T-helper 2 cell treated with Interferon-gamma antibody and Interleukin-4, amounts not matched to agents 100 ng/mL and 5 ng/mL, for 36 hours (primary cell): ENCODE data around the gene PCDHGA12. TPM values are rescaled to one million over a fixed set of nuclear protein-coding genes. Genes with fewer than 3 reads are reported as not detected.
"Not testable (repeated sequence)": the region's sequence is repeated elsewhere in the genome, so short reads cannot be mapped to it uniquely, and the experiment has no call there.

Experiments
- intact Hi-C: fragments of 100-400 bp; cut with micrococcal nuclease; formaldehyde crosslinking; loops from one replicate; pipeline ENCODE4 v1.15.1; 2023
- total RNA-seq: library from RNA; stranded (reverse); gene quantifications from 2 replicates; pipeline ENCODE4 v1.2.3, GENCODE V29; 2022

The PCDHGA12 gene
- total RNA-seq, 1 donor from 2014 or later = 0.18 TPM

DNA sequence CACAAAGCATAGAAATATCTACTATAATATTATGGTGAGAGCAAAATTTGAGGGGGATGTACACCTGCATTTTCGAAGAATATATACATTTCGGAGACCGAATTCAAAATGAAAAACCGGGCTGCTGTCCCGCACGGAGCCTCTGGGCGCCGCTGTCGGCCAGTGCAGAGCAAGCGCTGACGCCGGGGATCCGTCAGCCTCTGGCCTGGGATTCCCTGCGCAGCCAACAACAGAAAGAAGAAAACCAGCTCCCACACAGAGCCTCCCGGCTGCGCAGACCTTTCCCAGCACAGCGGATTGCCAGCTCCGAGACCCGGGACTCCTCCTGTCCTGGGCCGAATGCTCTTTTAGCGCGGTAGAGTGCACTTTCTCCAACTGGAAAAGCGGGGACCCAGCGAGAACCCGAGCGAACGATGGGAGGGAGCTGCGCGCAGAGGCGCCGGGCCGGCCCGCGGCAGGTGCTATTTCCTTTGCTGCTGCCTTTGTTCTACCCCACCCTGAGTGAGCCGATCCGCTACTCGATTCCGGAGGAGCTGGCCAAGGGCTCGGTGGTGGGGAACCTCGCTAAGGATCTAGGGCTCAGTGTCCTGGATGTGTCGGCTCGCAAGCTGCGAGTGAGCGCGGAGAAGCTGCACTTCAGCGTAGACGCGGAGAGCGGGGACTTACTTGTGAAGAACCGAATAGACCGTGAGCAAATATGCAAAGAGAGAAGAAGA, 22.4 kb upstream of the PCDHGA12 start, which contains the start of gene PCDHGB6:
PCDHGB6 (plus strand) TSS at position 232 of the 716 bp plus-strand sequence; CDS start at position 414, 182 bp downstream.
- intact Hi-C loops = not testable (repeated sequence)

DNA sequence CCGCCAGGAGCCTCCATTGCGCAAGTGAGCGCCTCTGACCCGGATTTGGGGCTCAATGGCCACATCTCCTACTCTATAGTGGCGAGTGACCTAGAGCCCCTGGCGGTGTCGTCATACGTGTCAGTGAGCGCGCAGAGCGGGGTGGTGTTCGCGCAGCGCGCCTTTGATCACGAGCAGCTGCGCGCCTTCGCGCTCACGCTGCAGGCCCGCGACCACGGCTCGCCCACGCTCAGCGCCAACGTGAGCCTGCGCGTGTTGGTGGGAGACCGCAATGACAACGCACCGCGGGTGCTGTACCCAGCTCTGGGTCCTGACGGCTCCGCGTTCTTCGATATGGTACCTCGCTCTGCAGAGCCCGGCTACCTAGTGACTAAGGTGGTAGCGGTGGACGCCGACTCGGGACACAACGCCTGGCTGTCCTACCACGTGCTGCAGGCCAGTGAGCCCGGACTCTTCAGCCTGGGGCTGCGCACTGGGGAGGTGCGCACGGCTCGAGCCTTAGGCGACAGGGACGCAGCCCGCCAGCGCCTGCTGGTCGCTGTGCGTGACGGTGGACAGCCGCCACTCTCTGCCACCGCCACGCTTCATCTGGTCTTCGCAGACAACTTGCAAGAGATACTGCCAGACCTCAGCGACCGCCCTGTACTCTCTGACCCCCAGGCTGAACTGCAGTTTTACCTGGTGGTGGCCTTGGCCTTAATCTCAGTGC, 20.6 kb upstream of the PCDHGA12 start:
- intact Hi-C loops = loop anchor here (5.0 to 10.0 kb wide), 2 partner anchors 87 to 175 kb away; partner anchors contain the start of gene TAF7

DNA sequence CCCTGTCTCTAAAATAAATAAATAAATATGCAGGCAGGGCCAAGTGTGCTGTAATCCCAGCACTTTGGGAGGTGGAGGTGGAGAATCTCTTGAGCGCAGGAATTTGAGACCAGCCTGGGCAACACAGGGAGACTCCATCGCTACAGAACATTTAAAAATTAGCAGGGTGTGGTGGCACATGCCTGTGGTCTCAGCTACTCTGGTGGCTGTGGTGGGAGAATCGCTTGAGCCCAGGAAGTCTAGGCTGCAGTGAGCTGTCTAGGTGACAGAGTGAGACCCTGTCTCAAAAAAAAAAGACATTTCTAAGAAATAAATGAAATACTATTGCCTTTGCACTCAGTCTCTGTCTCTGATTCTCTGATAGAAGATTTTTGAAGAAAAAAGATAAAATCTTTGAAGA, 18.7 kb upstream of the PCDHGA12 start:
- intact Hi-C loops = loop anchor here (5.0 to 10.0 kb wide), 2 partner anchors 89 to 177 kb away; partner anchors contain the start of gene TAF7

DNA sequence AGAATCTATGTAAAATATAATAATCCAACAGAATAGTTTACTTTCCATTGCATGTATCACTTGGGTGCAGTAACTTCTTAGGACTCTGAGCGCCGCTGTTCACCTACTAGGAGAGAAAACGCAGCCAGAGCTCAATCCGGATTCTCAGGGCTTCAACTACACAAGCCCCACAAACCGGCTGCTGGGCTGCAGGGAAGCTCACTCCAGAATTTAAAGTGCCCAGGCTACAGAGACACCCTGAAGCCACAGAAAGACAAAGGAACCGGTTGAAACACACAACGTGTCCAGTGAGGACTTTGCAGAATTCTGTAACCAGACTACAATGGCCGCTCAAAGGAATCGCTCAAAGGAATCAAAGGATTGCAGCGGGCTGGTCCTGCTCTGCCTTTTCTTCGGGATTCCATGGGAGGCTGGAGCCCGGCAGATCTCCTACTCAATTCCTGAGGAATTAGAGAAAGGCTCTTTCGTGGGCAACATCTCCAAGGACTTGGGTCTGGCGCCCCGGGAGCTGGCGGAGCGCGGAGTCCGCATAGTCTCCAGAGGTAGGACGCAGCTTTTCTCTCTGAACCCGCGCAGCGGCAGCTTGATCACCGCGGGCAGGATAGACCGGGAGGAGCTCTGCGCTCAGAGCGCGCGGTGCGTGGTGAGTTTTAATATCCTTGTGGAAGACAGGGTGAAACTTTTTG, 17.3 kb upstream of the PCDHGA12 start, which contains the start of gene PCDHGA10:
PCDHGA10 (plus strand) TSS at position 134 of the 686 bp plus-strand sequence; CDS start at position 323, 189 bp downstream.
- intact Hi-C loops = loop anchor here (1.0 to 10.0 kb wide), 5 partner anchors 91 to 178 kb away; partner anchors contain the start of gene TAF7

DNA sequence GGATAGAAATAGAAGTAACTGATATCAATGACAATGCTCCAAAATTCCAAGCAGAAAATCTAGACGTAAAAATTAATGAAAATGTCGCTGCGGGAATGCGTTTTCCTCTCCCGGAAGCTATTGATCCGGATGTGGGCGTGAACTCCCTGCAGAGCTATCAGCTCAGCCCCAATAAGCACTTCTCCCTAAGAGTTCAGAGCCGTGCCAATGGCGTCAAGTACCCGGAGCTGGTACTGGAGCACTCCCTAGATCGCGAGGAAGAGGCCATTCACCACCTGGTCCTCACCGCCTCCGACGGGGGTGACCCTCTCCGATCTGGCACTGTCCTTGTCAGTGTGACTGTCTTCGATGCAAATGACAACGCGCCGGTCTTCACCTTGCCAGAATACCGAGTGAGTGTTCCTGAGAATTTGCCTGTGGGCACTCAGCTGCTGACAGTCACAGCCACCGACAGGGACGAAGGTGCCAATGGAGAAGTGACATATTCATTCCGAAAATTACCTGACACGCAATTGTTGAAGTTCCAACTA, 16.7 kb upstream of the PCDHGA12 start:
- intact Hi-C loops = loop anchor here (2.0 to 10.0 kb wide), 4 partner anchors 91 to 179 kb away; partner anchors contain the start of gene TAF7

DNA sequence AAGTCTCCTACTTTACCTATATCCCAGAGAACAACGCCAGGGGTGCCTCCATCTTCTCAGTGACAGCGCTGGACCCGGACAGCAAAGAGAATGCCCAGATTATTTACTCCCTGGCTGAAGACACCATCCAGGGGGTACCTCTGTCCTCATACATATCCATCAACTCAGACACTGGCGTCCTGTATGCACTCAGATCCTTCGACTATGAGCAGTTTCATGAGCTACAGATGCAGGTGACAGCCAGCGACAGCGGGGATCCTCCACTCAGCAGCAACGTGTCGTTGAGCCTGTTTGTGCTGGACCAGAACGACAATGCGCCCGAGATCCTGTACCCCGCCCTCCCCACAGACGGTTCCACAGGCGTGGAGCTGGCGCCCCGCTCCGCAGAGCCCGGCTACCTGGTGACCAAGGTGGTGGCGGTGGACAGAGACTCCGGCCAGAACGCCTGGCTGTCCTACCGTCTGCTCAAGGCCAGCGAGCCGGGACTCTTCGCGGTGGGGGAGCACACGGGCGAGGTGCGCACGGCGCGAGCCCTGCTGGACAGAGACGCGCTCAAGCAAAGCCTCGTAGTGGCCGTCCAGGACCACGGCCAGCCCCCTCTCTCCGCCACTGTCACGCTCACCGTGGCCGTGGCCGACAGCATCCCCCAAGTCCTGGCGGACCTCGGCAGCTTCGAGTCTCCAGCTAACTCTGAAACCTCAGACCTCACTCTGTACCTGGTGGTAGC, 15.6 kb upstream of the PCDHGA12 start:
- intact Hi-C loops = loop anchor here (5.0 to 10.0 kb wide), 2 partner anchors 92 to 180 kb away; partner anchors contain the start of gene TAF7

DNA sequence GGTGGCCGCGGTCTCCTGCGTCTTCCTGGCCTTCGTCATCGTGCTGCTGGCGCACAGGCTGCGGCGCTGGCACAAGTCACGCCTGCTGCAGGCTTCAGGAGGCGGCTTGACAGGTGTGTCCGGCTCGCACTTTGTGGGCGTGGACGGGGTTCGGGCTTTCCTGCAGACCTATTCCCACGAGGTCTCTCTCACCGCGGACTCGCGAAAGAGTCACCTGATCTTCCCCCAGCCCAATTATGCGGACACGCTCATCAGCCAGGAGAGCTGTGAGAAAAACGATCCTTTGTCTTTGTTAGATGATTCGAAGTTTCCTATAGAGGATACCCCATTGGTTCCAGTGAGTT, 15.1 kb upstream of the PCDHGA12 start:
- intact Hi-C loops = loop anchor here (10.0 kb wide), 1 partner anchor 180 kb away; no protein-coding TSS in a partner anchor

DNA sequence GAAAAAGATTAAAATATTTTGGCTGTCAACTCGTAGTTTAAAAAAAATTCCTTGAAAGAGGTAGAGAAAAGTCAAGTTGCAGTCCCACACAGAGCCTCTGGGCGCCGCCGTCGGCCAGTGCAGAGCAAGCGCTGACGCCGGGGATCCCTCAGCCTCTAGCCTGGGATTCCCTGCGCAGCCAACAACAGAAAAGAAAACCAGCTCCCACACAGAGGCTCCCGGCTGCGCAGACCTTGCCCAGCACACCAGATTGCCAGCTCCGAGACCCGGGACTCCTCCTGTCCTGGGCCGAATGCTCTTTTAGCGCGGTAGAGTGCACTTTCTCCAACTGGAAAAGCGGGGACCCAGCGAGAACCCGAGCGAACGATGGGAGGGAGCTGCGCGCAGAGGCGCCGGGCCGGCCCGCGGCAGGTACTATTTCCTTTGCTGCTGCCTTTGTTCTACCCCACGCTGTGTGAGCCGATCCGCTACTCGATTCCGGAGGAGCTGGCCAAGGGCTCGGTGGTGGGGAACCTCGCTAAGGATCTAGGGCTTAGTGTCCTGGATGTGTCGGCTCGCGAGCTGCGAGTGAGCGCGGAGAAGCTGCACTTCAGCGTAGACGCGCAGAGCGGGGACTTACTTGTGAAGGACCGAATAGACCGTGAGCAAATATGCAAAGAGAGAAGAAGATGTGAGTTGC, 12.7 kb upstream of the PCDHGA12 start, which contains the start of gene PCDHGB7:
PCDHGB7 (plus strand) TSS at position 184 of the 679 bp plus-strand sequence; CDS start at position 367, 183 bp downstream.
- intact Hi-C loops = loop anchor here (1.0 to 10.0 kb wide), 2 partner anchors 95 to 183 kb away; no protein-coding TSS in a partner anchor

DNA sequence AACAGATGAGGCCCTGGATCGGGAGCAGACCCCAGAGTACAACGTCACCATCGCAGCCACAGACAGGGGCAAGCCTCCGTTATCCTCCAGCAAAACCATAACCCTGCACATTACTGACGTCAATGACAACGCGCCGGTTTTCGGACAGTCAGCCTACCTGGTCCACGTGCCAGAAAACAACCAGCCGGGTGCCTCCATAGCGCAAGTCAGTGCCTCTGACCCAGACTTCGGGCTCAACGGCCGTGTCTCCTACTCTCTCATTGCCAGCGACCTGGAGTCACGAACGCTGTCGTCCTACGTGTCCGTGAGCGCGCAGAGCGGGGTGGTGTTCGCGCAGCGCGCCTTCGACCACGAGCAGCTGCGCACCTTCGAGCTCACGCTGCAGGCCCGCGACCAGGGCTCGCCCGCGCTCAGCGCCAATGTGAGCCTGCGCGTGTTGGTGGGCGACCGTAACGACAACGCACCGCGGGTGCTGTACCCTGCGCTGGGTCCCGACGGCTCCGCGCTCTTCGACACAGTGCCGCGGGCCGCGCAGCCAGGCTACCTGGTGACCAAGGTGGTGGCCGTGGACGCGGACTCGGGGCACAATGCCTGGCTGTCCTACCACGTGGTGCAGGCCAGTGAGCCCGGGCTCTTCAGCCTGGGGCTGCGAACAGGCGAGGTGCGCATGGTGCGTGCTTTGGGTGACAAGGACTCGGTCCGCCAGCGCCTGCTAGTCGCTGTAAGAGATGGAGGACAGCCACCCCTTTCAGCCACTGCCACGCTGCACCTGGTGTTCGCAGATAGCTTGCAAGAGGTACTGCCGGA, 11.0 kb upstream of the PCDHGA12 start:
- intact Hi-C loops = loop anchor here (10.0 kb wide), 1 partner anchor 184 kb away; no protein-coding TSS in a partner anchor

DNA sequence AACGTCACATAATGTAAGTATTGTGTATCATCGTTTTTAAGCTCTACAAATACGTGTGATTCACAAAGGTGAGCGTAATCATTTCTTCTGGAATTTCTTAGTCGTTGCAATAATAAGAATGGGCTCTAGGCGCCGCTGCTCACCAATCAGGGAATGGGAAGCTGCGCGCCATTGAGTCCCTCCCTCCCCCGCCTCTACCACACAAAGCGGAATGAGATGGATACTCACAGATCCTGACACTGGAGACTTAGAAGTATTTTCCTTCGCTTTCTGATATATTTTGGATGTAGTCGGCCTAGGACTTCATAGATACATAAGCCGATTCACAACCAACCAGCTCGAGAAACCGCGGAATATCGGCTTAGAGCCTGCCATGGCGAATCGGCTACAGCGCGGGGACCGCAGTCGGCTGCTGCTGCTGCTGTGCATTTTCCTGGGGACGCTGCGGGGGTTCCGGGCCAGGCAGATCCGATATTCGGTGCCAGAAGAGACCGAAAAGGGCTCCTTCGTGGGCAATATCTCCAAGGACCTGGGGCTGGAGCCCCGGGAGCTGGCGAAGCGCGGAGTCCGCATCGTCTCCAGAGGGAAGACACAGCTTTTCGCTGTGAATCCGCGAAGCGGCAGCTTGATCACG, 9.3 kb upstream of the PCDHGA12 start, which contains the start of gene PCDHGA11:
PCDHGA11 (plus strand) TSS at position 197 of the 634 bp plus-strand sequence; CDS start at position 374, 177 bp downstream.
- intact Hi-C loops = loop anchor here (5.0 kb wide), 2 partner anchors 56 to 59 kb away; partner anchors contain the start of genes PCDHGA5 and PCDHGC3

DNA sequence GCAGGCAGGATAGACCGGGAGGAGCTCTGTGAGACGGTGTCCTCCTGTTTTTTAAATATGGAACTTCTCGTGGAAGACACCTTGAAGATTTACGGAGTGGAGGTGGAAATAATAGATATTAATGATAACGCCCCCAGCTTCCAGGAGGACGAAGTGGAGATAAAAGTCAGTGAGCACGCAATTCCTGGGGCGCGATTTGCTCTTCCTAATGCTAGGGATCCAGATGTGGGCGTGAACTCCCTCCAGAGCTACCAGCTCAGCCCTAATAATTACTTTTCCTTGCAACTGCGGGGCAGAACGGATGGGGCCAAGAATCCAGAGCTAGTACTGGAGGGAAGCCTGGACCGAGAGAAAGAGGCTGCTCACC, 8.8 kb upstream of the PCDHGA12 start:
- intact Hi-C loops = loop anchor here (5.0 kb wide), 2 partner anchors 56 to 59 kb away; partner anchors contain the start of genes PCDHGA5 and PCDHGC3

DNA sequence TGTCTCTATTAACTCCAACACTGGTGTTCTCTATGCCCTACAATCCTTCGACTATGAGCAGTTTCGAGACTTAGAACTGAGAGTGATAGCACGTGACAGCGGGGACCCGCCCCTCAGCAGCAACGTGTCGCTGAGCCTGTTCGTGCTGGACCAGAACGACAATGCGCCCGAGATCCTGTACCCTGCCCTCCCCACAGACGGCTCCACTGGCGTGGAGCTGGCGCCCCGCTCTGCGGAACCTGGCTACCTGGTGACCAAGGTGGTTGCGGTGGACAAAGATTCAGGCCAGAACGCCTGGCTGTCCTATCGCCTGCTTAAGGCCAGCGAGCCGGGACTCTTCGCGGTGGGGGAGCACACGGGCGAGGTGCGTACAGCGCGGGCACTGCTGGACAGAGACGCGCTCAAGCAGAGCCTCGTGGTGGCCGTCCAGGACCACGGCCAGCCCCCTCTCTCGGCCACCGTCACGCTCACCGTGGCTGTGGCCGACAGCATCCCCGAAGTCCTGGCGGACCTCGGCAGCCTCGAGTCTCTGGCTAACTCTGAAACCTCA, 7.5 kb upstream of the PCDHGA12 start:
- intact Hi-C loops = loop anchor here (5.0 kb wide), 2 partner anchors 54 to 61 kb away; partner anchors contain the start of genes PCDHGA5 and PCDHGC3

DNA sequence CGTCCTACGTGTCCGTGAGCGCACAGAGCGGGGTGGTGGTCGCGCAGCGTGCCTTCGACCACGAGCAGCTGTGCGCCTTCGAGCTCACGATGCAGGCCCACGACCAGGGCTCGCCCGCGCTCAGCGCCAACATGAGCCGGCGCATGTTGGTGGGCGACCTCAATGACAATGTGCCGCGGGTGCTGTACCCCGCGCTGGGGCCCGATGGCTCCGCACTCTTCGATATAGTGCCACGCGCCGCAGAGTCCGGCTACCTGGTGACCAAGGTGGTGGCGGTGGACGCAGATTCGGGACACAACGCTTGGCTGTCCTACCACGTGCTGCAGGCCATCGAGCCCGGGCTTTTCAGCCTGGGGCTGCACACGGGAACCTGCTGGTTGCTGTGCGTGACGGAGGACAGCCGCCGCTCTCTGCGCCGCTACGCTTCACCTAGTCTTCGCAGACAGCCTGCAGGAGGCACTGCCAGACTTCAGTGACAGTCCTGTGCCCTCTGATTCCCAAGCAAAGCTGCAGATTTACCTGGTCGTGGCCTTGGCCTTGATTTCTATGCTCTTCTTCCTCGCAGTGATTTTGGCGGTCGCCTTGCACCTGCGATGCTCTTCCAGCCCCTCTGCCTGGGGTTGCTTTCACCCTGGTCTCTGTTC, 2.4 kb upstream of the PCDHGA12 start:
- intact Hi-C loops = no loop called here

DNA sequence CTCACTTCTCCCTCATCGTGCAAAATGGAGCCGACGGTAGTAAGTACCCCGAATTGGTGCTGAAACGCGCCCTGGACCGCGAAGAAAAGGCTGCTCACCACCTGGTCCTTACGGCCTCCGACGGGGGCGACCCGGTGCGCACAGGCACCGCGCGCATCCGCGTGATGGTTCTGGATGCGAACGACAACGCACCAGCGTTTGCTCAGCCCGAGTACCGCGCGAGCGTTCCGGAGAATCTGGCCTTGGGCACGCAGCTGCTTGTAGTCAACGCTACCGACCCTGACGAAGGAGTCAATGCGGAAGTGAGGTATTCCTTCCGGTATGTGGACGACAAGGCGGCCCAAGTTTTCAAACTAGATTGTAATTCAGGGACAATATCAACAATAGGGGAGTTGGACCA, 979 bp downstream of the PCDHGA12 start:
- intact Hi-C loops = no loop called here

DNA sequence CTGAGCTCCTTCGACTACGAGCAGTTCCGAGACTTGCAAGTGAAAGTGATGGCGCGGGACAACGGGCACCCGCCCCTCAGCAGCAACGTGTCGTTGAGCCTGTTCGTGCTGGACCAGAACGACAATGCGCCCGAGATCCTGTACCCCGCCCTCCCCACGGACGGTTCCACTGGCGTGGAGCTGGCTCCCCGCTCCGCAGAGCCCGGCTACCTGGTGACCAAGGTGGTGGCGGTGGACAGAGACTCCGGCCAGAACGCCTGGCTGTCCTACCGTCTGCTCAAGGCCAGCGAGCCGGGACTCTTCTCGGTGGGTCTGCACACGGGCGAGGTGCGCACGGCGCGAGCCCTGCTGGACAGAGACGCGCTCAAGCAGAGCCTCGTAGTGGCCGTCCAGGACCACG, 2.0 kb downstream of the PCDHGA12 start:
- intact Hi-C loops = not testable (repeated sequence)

DNA sequence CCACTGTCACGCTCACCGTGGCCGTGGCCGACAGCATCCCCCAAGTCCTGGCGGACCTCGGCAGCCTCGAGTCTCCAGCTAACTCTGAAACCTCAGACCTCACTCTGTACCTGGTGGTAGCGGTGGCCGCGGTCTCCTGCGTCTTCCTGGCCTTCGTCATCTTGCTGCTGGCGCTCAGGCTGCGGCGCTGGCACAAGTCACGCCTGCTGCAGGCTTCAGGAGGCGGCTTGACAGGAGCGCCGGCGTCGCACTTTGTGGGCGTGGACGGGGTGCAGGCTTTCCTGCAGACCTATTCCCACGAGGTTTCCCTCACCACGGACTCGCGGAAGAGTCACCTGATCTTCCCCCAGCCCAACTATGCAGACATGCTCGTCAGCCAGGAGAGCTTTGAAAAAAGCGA, 2.4 kb downstream of the PCDHGA12 start:
- intact Hi-C loops = not testable (repeated sequence)

DNA sequence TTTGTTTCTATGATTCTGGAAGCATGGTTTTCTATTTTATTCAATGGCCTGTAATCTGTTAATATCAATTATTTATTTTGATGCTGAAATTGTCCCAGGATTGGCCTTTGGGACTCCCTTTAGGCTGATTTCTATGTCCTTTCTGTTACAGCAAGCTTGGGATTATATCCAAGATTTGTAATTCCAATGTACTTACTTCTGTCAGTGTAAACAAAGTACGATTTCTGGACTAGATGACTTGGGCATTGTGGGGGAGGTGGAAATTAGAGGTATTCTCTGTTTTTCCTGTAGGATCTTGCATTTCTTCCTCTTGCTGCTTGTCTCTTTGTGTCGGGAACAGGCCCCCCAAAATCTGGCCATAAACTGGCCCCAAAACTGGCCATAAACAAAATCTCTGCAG, 3.7 kb downstream of the PCDHGA12 start:
- intact Hi-C loops = no loop called here
